HFF-Myc (cell line): ENCODE results near the gene HPD.
"Not testable (repeated sequence)": the region's sequence is repeated elsewhere in the genome, so short reads cannot be mapped to it uniquely, and the experiment has no call there.

Source experiments
- DNase-seq: peaks from one replicate; pipeline ENCODE4 v3.0.0-alpha.2; 2011; ENCODE audit warnings: low read depth; ENCODE audit errors: extremely low read depth
- H3K4me3 ChIP-seq: replicated peaks from 2 replicates; pipeline ENCODE4 v1.5.1; 2011; ENCODE audit warnings: low read depth, mild to moderate bottlenecking, control low read depth, low read length
- CTCF ChIP-seq: IDR thresholded peaks from 2 replicates; pipeline ENCODE4 v1.5.1; 2012; ENCODE audit warnings: mild to moderate bottlenecking, low read depth, low read length, control low read depth; ENCODE audit errors: missing control alignments

The HPD gene

GRCh38 chr12:121875582-121875981 is 16.9 kb upstream of the HPD start:
- TF ChIP-seq CTCF = no peak
- no peak for DNase-seq
- H3K4me3 ChIP-seq = no peak overlapping the region

GRCh38 chr12:121874071-121874470 is 15.4 kb upstream of the HPD start:
- DNase-seq = no peak
- TF ChIP-seq CTCF = no peak
- H3K4me3 ChIP-seq = no peak overlapping the region

- no peak for DNase-seq
- H3K4me3 ChIP-seq = no peak overlapping the region
- no peak for TF ChIP-seq CTCF
Observed at GRCh38 chr12:121873216-121873569, 14.5 kb upstream of the HPD start.

GRCh38 chr12:121872546-121873215 is 14.0 kb upstream of the HPD start:
- peak; percentile 94 for DNase-seq
- 0 out of 2 replicates have a peak overlapping the region, but pooled peaks have one; percentile 20 for H3K4me3 ChIP-seq
- TF ChIP-seq CTCF = no peak

GRCh38 chr12:121871467-121871866 is 12.8 kb upstream of the HPD start:
- no peak for TF ChIP-seq CTCF
- no peak overlapping the region for H3K4me3 ChIP-seq
- DNase-seq = no peak

GRCh38 chr12:121869229-121869628 is 10.6 kb upstream of the HPD start:
- H3K4me3 ChIP-seq, DNase-seq: not testable (repeated sequence)

- TF ChIP-seq CTCF = no peak
- no peak overlapping the region for H3K4me3 ChIP-seq
- peak; percentile 30 for DNase-seq
Observed at GRCh38 chr12:121866331-121866730, 7.7 kb upstream of the HPD start.
